Measurements from ENCODE around the gene TSC22D1. TPM values are rescaled to one million over a fixed set of nuclear protein-coding genes. Genes with fewer than 3 reads are reported as not detected.

Gene TSC22D1
- total and polyA plus RNA-seq, 2 of the 4 experiments (the other 2 are of a cell fraction), result 30.8 to 42.2 TPM

GRCh38 chr13:44420376-44421220, 155.5 kb downstream of the TSC22D1 start (continued):
- TF ChIP-seq BHLHE40 (IDR thresholded peaks at IDR 0.05; ENCODE audit: low read depth, low read length), result no peak

GRCh38 chr13:44417876-44418275, 158.3 kb downstream of the TSC22D1 start:
- no peak overlapping the region for H2AK9ac ChIP-seq (replicated peaks; ENCODE audit: low read depth, low read length, poor library complexity)
- no peak overlapping the region for H3K27ac ChIP-seq (ENCODE audit: insufficient read depth, low read length)
- H3K9ac ChIP-seq (ENCODE audit: low read depth, low read length), result no peak overlapping the region
- H2BK5ac ChIP-seq (ENCODE audit: low read depth, low read length, poor library complexity, severe bottlenecking), result no peak overlapping the region
- no peak overlapping the region for H2BK20ac ChIP-seq (ENCODE audit: low read depth, low read length)
- DNase-seq (no peak), ATAC-seq (ENCODE audit: low read depth) (no peak)
- no peak overlapping the region for H2AFZ ChIP-seq (replicated peaks; ENCODE audit: low read length, poor library complexity)
- in situ Hi-C loops (cut with MboI; ENCODE audit: low sequenced_read_pairs), result no loop called here
- no peak overlapping the region for H2BK15ac ChIP-seq (ENCODE audit: low read depth, low read length)
- ChIA-PET CTCF (interaction anchor here (0.5 kb wide), 1 partner anchor 61 kb away, joined by 4 read pairs; no protein-coding TSS in a partner anchor), POLR2A (ENCODE audit: unreplicated experiment) (no interaction called here)
- H3K4me2 ChIP-seq (ENCODE audit: low read depth, low read length), result no peak overlapping the region
- H2BK120ac ChIP-seq (ENCODE audit: low read depth, low read length), result no peak overlapping the region
- no peak overlapping the region for H4K91ac ChIP-seq (ENCODE audit: insufficient read depth, low read depth, low read length)
- dilution Hi-C loops (cut with HindIII; ENCODE audit: low sequenced_read_pairs, unreplicated experiment), result no loop called here
- H4K5ac ChIP-seq (ENCODE audit: low read depth, low read length), result no peak overlapping the region
- no peak overlapping the region for H4K8ac ChIP-seq (ENCODE audit: low read depth in 2 of 2, low read length in 2 of 2)
- H3K27me3 ChIP-seq (ENCODE audit: control insufficient read depth, insufficient read depth, low read length), result peaks cover 6% of the 10 kb centered on the region; the same call in 1 of the 2 replicates
- H3K9me3 ChIP-seq (ENCODE audit: control insufficient read depth, insufficient read depth, low read length), result no peaks in the 10 kb centered on the region; the same call in 1 of the 2 replicates
- no peak overlapping the region for H3K14ac ChIP-seq (replicated peaks; ENCODE audit: low read depth, low read length)
- H2AK5ac ChIP-seq (ENCODE audit: low read depth, low read length), result no peak overlapping the region
- TF ChIP-seq USF2 (IDR thresholded peaks at IDR 0.05; ENCODE audit: low read depth, low read length) (no peak), CEBPB (IDR thresholded peaks at IDR 0.05; ENCODE audit: low read depth, low read length) (no peak), SMC3 (IDR thresholded peaks at IDR 0.05; ENCODE audit: low read depth, low read length) (no peak)
- H4K20me1 ChIP-seq (ENCODE audit: insufficient read depth, low read length), result no peaks in the 10 kb centered on the region
- no peak overlapping the region for H3K4me3 ChIP-seq (ENCODE audit: insufficient read depth, low read depth, low read length)
- H3K4me1 ChIP-seq (ENCODE audit: control insufficient read depth, insufficient read depth, low read length), result peaks cover 3% of the 10 kb centered on the region
- intact Hi-C loops (cut with micrococcal nuclease), result no loop called here
- no CpG with 5 or more reads among the region's 7 CpGs for WGBS, 2 experiments (ENCODE audit: extremely low coverage in 2 of 2, insufficient read length in 1 of 2)
- no peak overlapping the region for H3K18ac ChIP-seq (ENCODE audit: low read depth, low read length)
- H3K36me3 ChIP-seq (ENCODE audit: control insufficient read depth, insufficient read depth, low read length), result no peaks in the 10 kb centered on the region
- no TSS peak for BruUV-seq (replicated peaks)
- no peak overlapping the region for H3K56ac ChIP-seq (ENCODE audit: extremely low read depth, insufficient read depth, low read length)
- H3K9me1 ChIP-seq (ENCODE audit: insufficient read depth, low read length), result no peaks in the 10 kb centered on the region
- no peaks in the 10 kb centered on the region for H3K79me1 ChIP-seq (ENCODE audit: low read depth in 1 of 2, low read length in 2 of 2)
- H3K4ac ChIP-seq (ENCODE audit: low read depth, low read length), result no peak overlapping the region
- H3K23ac ChIP-seq (ENCODE audit: low read depth, low read length), result no peak overlapping the region

All from IMR-90 (cell line).